ENCODE data around the gene SLC9A6. TPM values are rescaled to one million over a fixed set of nuclear protein-coding genes. Genes with fewer than 3 reads are reported as not detected.

SLC9A6 gene
- total and polyA plus RNA-seq, 9 of the 15 experiments (the other 6 are each of a cell fraction or from before 2014, with no cell fraction given): 3.7 to 13.9 (median 9.9) TPM

DNA sequence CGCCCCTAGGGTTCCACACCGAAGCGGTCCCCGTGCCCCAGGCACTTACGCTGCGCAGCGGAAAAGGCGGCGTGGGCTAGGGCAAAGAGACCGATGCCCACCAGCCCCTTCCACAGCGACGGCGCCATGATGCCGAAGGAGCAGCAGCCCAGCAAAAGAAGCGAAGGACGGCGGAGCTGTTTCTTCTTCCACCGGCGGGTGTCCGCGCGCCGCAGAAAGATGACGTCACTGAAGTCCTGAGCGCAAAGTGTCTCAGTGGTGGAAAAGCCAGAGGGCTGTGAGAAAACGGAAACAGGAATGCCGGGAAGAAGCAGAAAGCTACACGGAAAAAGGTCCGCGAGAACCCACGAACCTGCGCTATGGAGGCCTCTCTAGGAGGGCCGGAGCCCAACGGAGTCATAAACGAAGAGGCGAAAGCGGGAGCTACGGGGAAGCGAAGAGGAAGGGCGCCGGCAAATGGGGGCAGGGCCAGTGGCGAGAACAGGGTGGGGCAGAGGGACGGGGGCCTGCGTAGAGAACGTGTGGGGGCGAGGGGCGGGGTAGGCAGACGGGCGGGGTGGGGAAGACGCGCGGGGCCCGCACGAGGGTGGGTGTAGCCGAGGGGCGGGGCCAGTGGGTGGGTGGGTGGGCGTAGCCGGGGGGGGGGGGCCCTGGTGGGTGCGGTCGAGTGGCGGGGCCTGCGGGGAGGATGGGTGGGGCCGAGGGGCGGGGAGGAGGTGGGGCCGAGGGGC, 11.5 kb upstream of the SLC9A6 start, which contains the start of gene MMGT1 (continued):
- TF ChIP-seq, protein P1, sequence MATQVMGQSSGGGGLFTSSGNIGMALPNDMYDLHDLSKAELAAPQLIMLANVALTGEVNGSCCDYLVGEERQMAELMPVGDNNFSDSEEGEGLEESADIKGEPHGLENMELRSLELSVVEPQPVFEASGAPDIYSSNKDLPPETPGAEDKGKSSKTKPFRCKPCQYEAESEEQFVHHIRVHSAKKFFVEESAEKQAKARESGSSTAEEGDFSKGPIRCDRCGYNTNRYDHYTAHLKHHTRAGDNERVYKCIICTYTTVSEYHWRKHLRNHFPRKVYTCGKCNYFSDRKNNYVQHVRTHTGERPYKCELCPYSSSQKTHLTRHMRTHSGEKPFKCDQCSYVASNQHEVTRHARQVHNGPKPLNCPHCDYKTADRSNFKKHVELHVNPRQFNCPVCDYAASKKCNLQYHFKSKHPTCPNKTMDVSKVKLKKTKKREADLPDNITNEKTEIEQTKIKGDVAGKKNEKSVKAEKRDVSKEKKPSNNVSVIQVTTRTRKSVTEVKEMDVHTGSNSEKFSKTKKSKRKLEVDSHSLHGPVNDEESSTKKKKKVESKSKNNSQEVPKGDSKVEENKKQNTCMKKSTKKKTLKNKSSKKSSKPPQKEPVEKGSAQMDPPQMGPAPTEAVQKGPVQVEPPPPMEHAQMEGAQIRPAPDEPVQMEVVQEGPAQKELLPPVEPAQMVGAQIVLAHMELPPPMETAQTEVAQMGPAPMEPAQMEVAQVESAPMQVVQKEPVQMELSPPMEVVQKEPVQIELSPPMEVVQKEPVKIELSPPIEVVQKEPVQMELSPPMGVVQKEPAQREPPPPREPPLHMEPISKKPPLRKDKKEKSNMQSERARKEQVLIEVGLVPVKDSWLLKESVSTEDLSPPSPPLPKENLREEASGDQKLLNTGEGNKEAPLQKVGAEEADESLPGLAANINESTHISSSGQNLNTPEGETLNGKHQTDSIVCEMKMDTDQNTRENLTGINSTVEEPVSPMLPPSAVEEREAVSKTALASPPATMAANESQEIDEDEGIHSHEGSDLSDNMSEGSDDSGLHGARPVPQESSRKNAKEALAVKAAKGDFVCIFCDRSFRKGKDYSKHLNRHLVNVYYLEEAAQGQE (IDR thresholded peaks at IDR 0.05; ENCODE audit: borderline replicate concordance): no peak
- TF ChIP-seq, protein P1 (CRISPR knock-in tag; IDR thresholded peaks at IDR 0.05; ENCODE audit: low read depth): no peak
- peak; percentile 44; the same call in 1 of the 2 replicates for TF ChIP-seq SMARCE1 (IDR thresholded peaks at IDR 0.05)
- TF ChIP-seq, protein P2, sequence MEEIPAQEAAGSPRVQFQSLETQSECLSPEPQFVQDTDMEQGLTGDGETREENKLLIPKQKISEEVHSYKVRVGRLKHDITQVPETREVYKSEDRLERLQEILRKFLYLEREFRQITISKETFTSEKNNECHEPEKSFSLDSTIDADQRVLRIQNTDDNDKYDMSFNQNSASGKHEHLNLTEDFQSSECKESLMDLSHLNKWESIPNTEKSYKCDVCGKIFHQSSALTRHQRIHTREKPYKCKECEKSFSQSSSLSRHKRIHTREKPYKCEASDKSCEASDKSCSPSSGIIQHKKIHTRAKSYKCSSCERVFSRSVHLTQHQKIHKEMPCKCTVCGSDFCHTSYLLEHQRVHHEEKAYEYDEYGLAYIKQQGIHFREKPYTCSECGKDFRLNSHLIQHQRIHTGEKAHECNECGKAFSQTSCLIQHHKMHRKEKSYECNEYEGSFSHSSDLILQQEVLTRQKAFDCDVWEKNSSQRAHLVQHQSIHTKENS (CRISPR knock-in tag; IDR thresholded peaks at IDR 0.05): no peak
- TF ChIP-seq NONO (IDR thresholded peaks at IDR 0.05; ENCODE audit: low read depth in 2 of 2, low read length in 1 of 2): no peak
- TF ChIP-seq, protein P3, sequence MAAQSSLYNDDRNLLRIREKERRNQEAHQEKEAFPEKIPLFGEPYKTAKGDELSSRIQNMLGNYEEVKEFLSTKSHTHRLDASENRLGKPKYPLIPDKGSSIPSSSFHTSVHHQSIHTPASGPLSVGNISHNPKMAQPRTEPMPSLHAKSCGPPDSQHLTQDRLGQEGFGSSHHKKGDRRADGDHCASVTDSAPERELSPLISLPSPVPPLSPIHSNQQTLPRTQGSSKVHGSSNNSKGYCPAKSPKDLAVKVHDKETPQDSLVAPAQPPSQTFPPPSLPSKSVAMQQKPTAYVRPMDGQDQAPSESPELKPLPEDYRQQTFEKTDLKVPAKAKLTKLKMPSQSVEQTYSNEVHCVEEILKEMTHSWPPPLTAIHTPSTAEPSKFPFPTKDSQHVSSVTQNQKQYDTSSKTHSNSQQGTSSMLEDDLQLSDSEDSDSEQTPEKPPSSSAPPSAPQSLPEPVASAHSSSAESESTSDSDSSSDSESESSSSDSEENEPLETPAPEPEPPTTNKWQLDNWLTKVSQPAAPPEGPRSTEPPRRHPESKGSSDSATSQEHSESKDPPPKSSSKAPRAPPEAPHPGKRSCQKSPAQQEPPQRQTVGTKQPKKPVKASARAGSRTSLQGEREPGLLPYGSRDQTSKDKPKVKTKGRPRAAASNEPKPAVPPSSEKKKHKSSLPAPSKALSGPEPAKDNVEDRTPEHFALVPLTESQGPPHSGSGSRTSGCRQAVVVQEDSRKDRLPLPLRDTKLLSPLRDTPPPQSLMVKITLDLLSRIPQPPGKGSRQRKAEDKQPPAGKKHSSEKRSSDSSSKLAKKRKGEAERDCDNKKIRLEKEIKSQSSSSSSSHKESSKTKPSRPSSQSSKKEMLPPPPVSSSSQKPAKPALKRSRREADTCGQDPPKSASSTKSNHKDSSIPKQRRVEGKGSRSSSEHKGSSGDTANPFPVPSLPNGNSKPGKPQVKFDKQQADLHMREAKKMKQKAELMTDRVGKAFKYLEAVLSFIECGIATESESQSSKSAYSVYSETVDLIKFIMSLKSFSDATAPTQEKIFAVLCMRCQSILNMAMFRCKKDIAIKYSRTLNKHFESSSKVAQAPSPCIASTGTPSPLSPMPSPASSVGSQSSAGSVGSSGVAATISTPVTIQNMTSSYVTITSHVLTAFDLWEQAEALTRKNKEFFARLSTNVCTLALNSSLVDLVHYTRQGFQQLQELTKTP (IDR thresholded peaks at IDR 0.05; ENCODE audit: low read depth in 1 of 2, partially characterized antibody in 2 of 2): peak in 1 of 2 experiments; percentile 35
- TF ChIP-seq ATF7 (IDR thresholded peaks at IDR 0.05): peak; percentile 99
- TF ChIP-seq ZNF124 (CRISPR knock-in tag; IDR thresholded peaks at IDR 0.05): no peak
- peak; percentile 96 for TF ChIP-seq CREM (IDR thresholded peaks at IDR 0.05; ENCODE audit: low read depth)
- no peak for TF ChIP-seq KLF10 (CRISPR knock-in tag; IDR thresholded peaks at IDR 0.05)
- no peak for TF ChIP-seq HDAC6 (IDR thresholded peaks at IDR 0.05; ENCODE audit: low read depth, low read length)
- no peak for TF ChIP-seq ZNF583 (CRISPR knock-in tag; IDR thresholded peaks at IDR 0.05)
- 0 out of 4 replicates have a peak, but pooled peaks have one; percentile 27 to 35 for TF ChIP-seq TRIM24 (IDR thresholded peaks at IDR 0.05)
- no peak for TF ChIP-seq MAFG (tag; conservative IDR thresholded peaks at IDR 0.05)
- no peak for TF ChIP-seq SMARCA4 (IDR thresholded peaks at IDR 0.05)
- TF ChIP-seq DNMT1 (IDR thresholded peaks at IDR 0.05): 0 out of 2 replicates have a peak, but pooled peaks have one; percentile 43

Data from K562 (cell line).